Prostate gland (tissue), 2 donors: ENCODE measurements around the gene OR2G3.

Source experiments
- POLR2A ChIP-seq: fragments of 450-650 bp; IDR thresholded peaks from one replicate; pipeline ENCODE4 v1.6.1; 2016; ENCODE audit warnings: antibody characterized with exemption, mild to moderate bottlenecking
- POLR2AphosphoS5 ChIP-seq: sonication (generic); formaldehyde crosslinking; IDR thresholded peaks from one replicate; pipeline ENCODE4 v1.6.1; 2017; ENCODE audit warnings: antibody characterized with exemption
- TF ChIP-seq, protein P1 (sequence below), 4 experiments: fragments of 200-600 bp in 2 of 4; fragments of 450-650 bp in 2 of 4; sonication (generic) in 2 of 4; IDR thresholded peaks; 1 replicate in 3 of 4; 2 replicates in 1 of 4; pipeline ENCODE4 v1.5.1; 2016 to 2019; ENCODE audit warnings: antibody characterized with exemption in 4 of 4, mild to moderate bottlenecking in 2 of 4, moderate library complexity in 2 of 4

DNA sequence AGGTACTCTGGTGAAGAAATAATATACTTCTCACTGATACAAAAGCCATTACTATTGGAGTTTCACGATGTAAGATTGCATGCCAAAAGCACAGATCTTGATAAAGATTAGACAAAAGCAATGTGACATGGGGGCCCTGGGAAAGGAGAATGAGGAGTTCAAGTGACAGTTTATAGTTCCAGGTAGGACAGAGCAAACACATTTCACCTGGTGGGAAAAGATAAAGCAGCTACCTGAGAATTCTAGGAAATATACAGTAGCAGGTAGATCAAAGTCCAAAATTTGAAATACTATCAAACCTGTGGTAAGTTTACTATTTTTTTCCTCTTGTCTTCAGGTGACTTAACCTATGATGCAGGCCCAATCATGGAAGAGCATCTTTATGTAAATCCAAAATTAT, 8.0 kb downstream of the OR2G3 start:
- TF ChIP-seq, protein P1, sequence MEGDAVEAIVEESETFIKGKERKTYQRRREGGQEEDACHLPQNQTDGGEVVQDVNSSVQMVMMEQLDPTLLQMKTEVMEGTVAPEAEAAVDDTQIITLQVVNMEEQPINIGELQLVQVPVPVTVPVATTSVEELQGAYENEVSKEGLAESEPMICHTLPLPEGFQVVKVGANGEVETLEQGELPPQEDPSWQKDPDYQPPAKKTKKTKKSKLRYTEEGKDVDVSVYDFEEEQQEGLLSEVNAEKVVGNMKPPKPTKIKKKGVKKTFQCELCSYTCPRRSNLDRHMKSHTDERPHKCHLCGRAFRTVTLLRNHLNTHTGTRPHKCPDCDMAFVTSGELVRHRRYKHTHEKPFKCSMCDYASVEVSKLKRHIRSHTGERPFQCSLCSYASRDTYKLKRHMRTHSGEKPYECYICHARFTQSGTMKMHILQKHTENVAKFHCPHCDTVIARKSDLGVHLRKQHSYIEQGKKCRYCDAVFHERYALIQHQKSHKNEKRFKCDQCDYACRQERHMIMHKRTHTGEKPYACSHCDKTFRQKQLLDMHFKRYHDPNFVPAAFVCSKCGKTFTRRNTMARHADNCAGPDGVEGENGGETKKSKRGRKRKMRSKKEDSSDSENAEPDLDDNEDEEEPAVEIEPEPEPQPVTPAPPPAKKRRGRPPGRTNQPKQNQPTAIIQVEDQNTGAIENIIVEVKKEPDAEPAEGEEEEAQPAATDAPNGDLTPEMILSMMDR (IDR thresholded peaks at IDR 0.05) = no peak
- no peak for TF ChIP-seq POLR2AphosphoS5
- no peak for TF ChIP-seq POLR2A
